SK-N-SH treated with all-trans-retinoic acid at 6 μM for 48 hours (cell line): ENCODE results near the gene COBL.

ENCODE experiments used
- ATAC-seq: fragments of 200-7000 bp; cut with Tn5 transposase; 3 replicates; pipeline ENCODE4 v1.9.1; 2020; ENCODE audit warnings: mild to moderate bottlenecking, moderate library complexity
- ARNTL ChIP-seq: fragments of 450-650 bp; formaldehyde crosslinking; IDR thresholded peaks from 2 replicates; pipeline ENCODE4 v1.5.0; 2020; ENCODE audit warnings: low read depth, mild to moderate bottlenecking, moderate library complexity, borderline replicate concordance
- BACH2 ChIP-seq: fragments of 250-450 bp; sonication (Bioruptor Pico); IDR thresholded peaks from 2 replicates; pipeline ENCODE4 v1.9.0; 2021; ENCODE audit warnings: mild to moderate bottlenecking, borderline replicate concordance
- CREB5 ChIP-seq: fragments of 250-450 bp; sonication (Bioruptor Pico); IDR thresholded peaks from 2 replicates; pipeline ENCODE4 v1.5.1; 2020; ENCODE audit warnings: low read depth, mild to moderate bottlenecking, moderate library complexity
- CSDC2 ChIP-seq: fragments of 250-450 bp; sonication (Bioruptor Pico); IDR thresholded peaks from 2 replicates; pipeline ENCODE4 v1.5.0; 2020; ENCODE audit warnings: mild to moderate bottlenecking, moderate library complexity
- ESRRG ChIP-seq: fragments of 250-450 bp; sonication (Bioruptor Pico); IDR thresholded peaks from 2 replicates; pipeline ENCODE4 v1.6.1; 2021; ENCODE audit warnings: mild to moderate bottlenecking
- GLIS3 ChIP-seq: fragments of 250-450 bp; sonication (Bioruptor Pico); IDR thresholded peaks from 2 replicates; pipeline ENCODE4 v1.5.0; 2020; ENCODE audit warnings: mild to moderate bottlenecking, moderate library complexity
- ISL1 ChIP-seq: fragments of 250-450 bp; sonication (Bioruptor Pico); IDR thresholded peaks from 2 replicates; pipeline ENCODE4 v2.1.2; 2022; ENCODE audit warnings: mild to moderate bottlenecking, moderate library complexity
- OSR1 ChIP-seq: fragments of 250-450 bp; sonication (Bioruptor Pico); IDR thresholded peaks from 2 replicates; pipeline ENCODE4 v1.8.0; 2022; ENCODE audit warnings: moderate library complexity, mild to moderate bottlenecking, inconsistent platforms
- PATZ1 ChIP-seq: fragments of 250-450 bp; sonication (Bioruptor Pico); IDR thresholded peaks from 2 replicates; pipeline ENCODE4 v1.8.0; 2020; ENCODE audit warnings: mild to moderate bottlenecking, moderate library complexity, borderline replicate concordance
- PPARA ChIP-seq: fragments of 250-450 bp; sonication (Bioruptor Pico); IDR thresholded peaks from 2 replicates; pipeline ENCODE4 v1.5.0; 2020; ENCODE audit warnings: mild to moderate bottlenecking, borderline replicate concordance
- RARB ChIP-seq: fragments of 250-450 bp; sonication (Bioruptor Pico); IDR thresholded peaks from 2 replicates; pipeline ENCODE4 v1.8.0; 2021; ENCODE audit warnings: mild to moderate bottlenecking, moderate library complexity
- SNAI2 ChIP-seq: fragments of 250-450 bp; sonication (Bioruptor Pico); IDR thresholded peaks from 2 replicates; pipeline ENCODE4 v1.5.0; 2020; ENCODE audit warnings: mild to moderate bottlenecking, moderate library complexity
- TCF4 ChIP-seq: fragments of 250-450 bp; sonication (Bioruptor Pico); IDR thresholded peaks from 2 replicates; pipeline ENCODE4 v1.8.0; 2021; ENCODE audit warnings: mild to moderate bottlenecking, moderate library complexity, borderline replicate concordance
- TOX ChIP-seq: fragments of 250-450 bp; sonication (Bioruptor Pico); IDR thresholded peaks from 2 replicates; pipeline ENCODE4 v1.8.0; 2021; ENCODE audit warnings: mild to moderate bottlenecking, moderate library complexity, borderline replicate concordance
- TSHZ2 ChIP-seq: fragments of 250-450 bp; sonication (Bioruptor Pico); IDR thresholded peaks from 2 replicates; pipeline ENCODE4 v1.5.0; 2020; ENCODE audit warnings: mild to moderate bottlenecking, moderate library complexity
- ZC3H10 ChIP-seq: fragments of 250-450 bp; sonication (Bioruptor Pico); IDR thresholded peaks from 2 replicates; pipeline ENCODE4 v1.5.1; 2021; ENCODE audit warnings: mild to moderate bottlenecking, moderate library complexity
- ZFP3 ChIP-seq: fragments of 250-450 bp; sonication (Bioruptor Pico); IDR thresholded peaks from 2 replicates; pipeline ENCODE4 v1.5.0; 2020; ENCODE audit warnings: mild to moderate bottlenecking, moderate library complexity
- ZFP30 ChIP-seq: fragments of 450-650 bp; formaldehyde crosslinking; IDR thresholded peaks from 2 replicates; pipeline ENCODE4 v1.5.0; 2022; ENCODE audit warnings: mild to moderate bottlenecking, moderate library complexity
- ZNF565 ChIP-seq: fragments of 450-650 bp; formaldehyde crosslinking; conservative IDR thresholded peaks from 2 replicates; pipeline ENCODE4 v1.5.0; 2020; ENCODE audit warnings: low read depth, mild to moderate bottlenecking, moderate library complexity
- ZNF70 ChIP-seq: fragments of 450-650 bp; formaldehyde crosslinking; IDR thresholded peaks from 2 replicates; pipeline ENCODE4 v1.5.0; 2020; ENCODE audit warnings: mild to moderate bottlenecking, moderate library complexity
- ZNF8 ChIP-seq: fragments of 450-650 bp; formaldehyde crosslinking; IDR thresholded peaks from 2 replicates; pipeline ENCODE4 v1.5.0; 2020; ENCODE audit warnings: mild to moderate bottlenecking, moderate library complexity
- TF ChIP-seq, protein P1 (sequence below): fragments of 250-450 bp; sonication (Bioruptor Pico); IDR thresholded peaks from 2 replicates; pipeline ENCODE4 v1.5.1; 2021; ENCODE audit warnings: mild to moderate bottlenecking, moderate library complexity

Gene COBL

GRCh38 chr7:51038573-51038972, 278.0 kb downstream of the COBL start:
- ATAC-seq: no peak
- TF ChIP-seq TCF4 (CRISPR knock-in tag): no peak
- TF ChIP-seq PPARA (CRISPR knock-in tag): no peak
- TF ChIP-seq, all 23 proteins: peak for 0

GRCh38 chr7:51035716-51036115, 280.9 kb downstream of the COBL start:
- ATAC-seq: no peak
- TF ChIP-seq ZFP30: no peak
- no peak for TF ChIP-seq RARB
- no peak for TF ChIP-seq ZNF565 (CRISPR knock-in tag)
- no peak for TF ChIP-seq ISL1 (CRISPR knock-in tag)
- TF ChIP-seq, protein P1, sequence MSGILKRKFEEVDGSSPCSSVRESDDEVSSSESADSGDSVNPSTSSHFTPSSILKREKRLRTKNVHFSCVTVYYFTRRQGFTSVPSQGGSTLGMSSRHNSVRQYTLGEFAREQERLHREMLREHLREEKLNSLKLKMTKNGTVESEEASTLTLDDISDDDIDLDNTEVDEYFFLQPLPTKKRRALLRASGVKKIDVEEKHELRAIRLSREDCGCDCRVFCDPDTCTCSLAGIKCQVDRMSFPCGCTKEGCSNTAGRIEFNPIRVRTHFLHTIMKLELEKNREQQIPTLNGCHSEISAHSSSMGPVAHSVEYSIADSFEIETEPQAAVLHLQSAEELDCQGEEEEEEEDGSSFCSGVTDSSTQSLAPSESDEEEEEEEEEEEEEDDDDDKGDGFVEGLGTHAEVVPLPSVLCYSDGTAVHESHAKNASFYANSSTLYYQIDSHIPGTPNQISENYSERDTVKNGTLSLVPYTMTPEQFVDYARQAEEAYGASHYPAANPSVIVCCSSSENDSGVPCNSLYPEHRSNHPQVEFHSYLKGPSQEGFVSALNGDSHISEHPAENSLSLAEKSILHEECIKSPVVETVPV (CRISPR knock-in tag): no peak
- TF ChIP-seq GLIS3 (CRISPR knock-in tag): no peak
- TF ChIP-seq ARNTL (CRISPR knock-in tag): no peak
- no peak for TF ChIP-seq TSHZ2
- no peak for TF ChIP-seq ESRRG
- no peak for TF ChIP-seq TCF4 (CRISPR knock-in tag)
- TF ChIP-seq BACH2 (CRISPR knock-in tag): no peak
- no peak for TF ChIP-seq ZFP3 (CRISPR knock-in tag)
- TF ChIP-seq OSR1 (CRISPR knock-in tag): no peak
- no peak for TF ChIP-seq PPARA (CRISPR knock-in tag)
- no peak for TF ChIP-seq SNAI2
- TF ChIP-seq ZNF8 (CRISPR knock-in tag): no peak
- no peak for TF ChIP-seq ZC3H10 (CRISPR knock-in tag)
- TF ChIP-seq CSDC2 (CRISPR knock-in tag): no peak
- no peak for TF ChIP-seq TOX (CRISPR knock-in tag)

GRCh38 chr7:51034521-51035264, 281.9 kb downstream of the COBL start:
- no peak for TF ChIP-seq SNAI2
- TF ChIP-seq ZFP30: no peak
- no peak for TF ChIP-seq ZC3H10 (CRISPR knock-in tag)
- no peak for TF ChIP-seq OSR1 (CRISPR knock-in tag)
- TF ChIP-seq GLIS3 (CRISPR knock-in tag): no peak
- TF ChIP-seq RARB: no peak
- no peak for TF ChIP-seq BACH2 (CRISPR knock-in tag)
- TF ChIP-seq ZNF70: no peak
- TF ChIP-seq ARNTL (CRISPR knock-in tag): no peak
- TF ChIP-seq ZFP3 (CRISPR knock-in tag): no peak
- TF ChIP-seq CREB5 (CRISPR knock-in tag): no peak
- TF ChIP-seq PPARA (CRISPR knock-in tag): no peak
- no peak for TF ChIP-seq ESRRG
- no peak for TF ChIP-seq ZNF565 (CRISPR knock-in tag)
- TF ChIP-seq TSHZ2: no peak
- no peak for TF ChIP-seq ZNF8 (CRISPR knock-in tag)
- no peak for TF ChIP-seq PATZ1 (CRISPR knock-in tag)
- no peak for TF ChIP-seq ISL1 (CRISPR knock-in tag)
- no peak for TF ChIP-seq TCF4 (CRISPR knock-in tag)
- TF ChIP-seq TOX (CRISPR knock-in tag): no peak
- ATAC-seq: no peak
